SK-N-SH (cell line): Measurements from ENCODE around the gene HTR3A. TPM values are rescaled to one million over a fixed set of nuclear protein-coding genes. Genes with fewer than 3 reads are reported as not detected.

Experiments used
- CTCF ChIP-seq: fragments of 200-600 bp; sonication (generic); IDR thresholded peaks from 2 replicates; pipeline ENCODE4 v1.6.1; 2017; ENCODE audit warnings: antibody characterized with exemption, mild to moderate bottlenecking, moderate library complexity
- polyA plus RNA-seq, 3 experiments: library from polyadenylated mRNA; depleted of rRNA; stranded (reverse); fragments of >200 nt; gene quantifications; 2 replicates each; pipeline ENCODE4 v1.2.3, GENCODE V29; 2012

HTR3A gene
- polyA plus RNA-seq, 1 of the 3 experiments (the other 2 are of a cell fraction), result not detected

GRCh38 chr11:114039551-114039950 lies 64.6 kb downstream of the HTR3A start (continued):
- TF ChIP-seq CTCF, result no peak
- TF ChIP-seq, all 33 proteins: peak for 0

Other genes with a start within 250 kb of the HTR3A start
- gene ZW10, start 201.4 kb upstream of the HTR3A start, polyA plus RNA-seq (2012; rRNA removed), result 6.1 and 7.7 TPM in 2 replicates
- gene CLDN25, start 195.3 kb upstream of the HTR3A start, polyA plus RNA-seq (2012; rRNA removed), result not detected in 2 replicates
- gene USP28, start 99.5 kb upstream of the HTR3A start, polyA plus RNA-seq (2012; rRNA removed), result 18.3 and 20.0 TPM in 2 replicates
- not detected in 2 replicates for gene HTR3B, start 70.3 kb upstream of the HTR3A start, polyA plus RNA-seq (2012; rRNA removed)
- not detected in 2 replicates for gene ZBTB16, start 84.6 kb downstream of the HTR3A start, polyA plus RNA-seq (2012; rRNA removed)